Vagina (tissue), 2 donors: ENCODE data around the gene CCDC34. TPM values are rescaled to one million over a fixed set of nuclear protein-coding genes. Genes with fewer than 3 reads are reported as not detected.

Experiments used
- DNase-seq, 2 donors: peaks; one replicate each; pipeline ENCODE4 v3.0.0-alpha.2; 2017; ENCODE audit errors: extremely low spot score in 2 of 2
- H3K27ac ChIP-seq: fragments of 200-600 bp; sonication (generic); one replicate; pipeline ENCODE4 v1.5.1; 2019
- H3K27me3 ChIP-seq: fragments of 200-600 bp; sonication (generic); one replicate; pipeline ENCODE4 v1.5.1; 2019
- H3K36me3 ChIP-seq, 2 donors: fragments of 200-600 bp; sonication (generic); one replicate each; pipeline ENCODE4 v1.5.1; 2017 to 2019
- H3K4me1 ChIP-seq: fragments of 200-600 bp; sonication (generic); one replicate; pipeline ENCODE4 v1.5.1; 2019
- H3K4me3 ChIP-seq, 2 donors: fragments of 200-600 bp; sonication (generic); 1 replicate in 1 of 2; 2 replicates in 1 of 2; pipeline ENCODE4 v1.5.1; 2016 to 2019
- H3K9me3 ChIP-seq: fragments of 200-600 bp; sonication (generic); one replicate; pipeline ENCODE4 v1.5.1; 2019
- POLR2A ChIP-seq, 2 donors: fragments of 450-650 bp; IDR thresholded peaks; one replicate each; pipeline ENCODE4 v1.6.1; 2017; ENCODE audit warnings: antibody characterized with exemption in 2 of 2, mild to moderate bottlenecking in 2 of 2, moderate library complexity in 2 of 2
- POLR2AphosphoS5 ChIP-seq, 2 donors: sonication (generic); formaldehyde crosslinking; IDR thresholded peaks; one replicate each; pipeline ENCODE4 v1.9.0; 2017; ENCODE audit warnings: antibody characterized with exemption in 2 of 2, mild to moderate bottlenecking in 2 of 2, low read depth in 1 of 2; ENCODE audit not compliant: insufficient read depth in 1 of 2
- intact Hi-C: fragments of 100-400 bp; cut with DNase I; formaldehyde crosslinking; loops from one replicate; pipeline ENCODE4 v1.15.1; 2023
- total RNA-seq: library from RNA; depleted of rRNA; stranded (reverse); fragments of >200 nt; gene quantifications from one replicate; pipeline ENCODE4 v1.2.3, GENCODE V29; 2016
- TF ChIP-seq, protein P1 (sequence below), 3 experiments: fragments of 450-650 bp in 2 of 3; fragments of 200-600 bp in 1 of 3; sonication (generic) in 1 of 3; IDR thresholded peaks; one replicate each; pipeline ENCODE4 v1.5.1; 2017 to 2019; ENCODE audit warnings: antibody characterized with exemption in 3 of 3, mild to moderate bottlenecking in 2 of 3, moderate library complexity in 2 of 3

Gene CCDC34
- total RNA-seq, 1 donor from 2014 or later, result 4.7 TPM

DNA sequence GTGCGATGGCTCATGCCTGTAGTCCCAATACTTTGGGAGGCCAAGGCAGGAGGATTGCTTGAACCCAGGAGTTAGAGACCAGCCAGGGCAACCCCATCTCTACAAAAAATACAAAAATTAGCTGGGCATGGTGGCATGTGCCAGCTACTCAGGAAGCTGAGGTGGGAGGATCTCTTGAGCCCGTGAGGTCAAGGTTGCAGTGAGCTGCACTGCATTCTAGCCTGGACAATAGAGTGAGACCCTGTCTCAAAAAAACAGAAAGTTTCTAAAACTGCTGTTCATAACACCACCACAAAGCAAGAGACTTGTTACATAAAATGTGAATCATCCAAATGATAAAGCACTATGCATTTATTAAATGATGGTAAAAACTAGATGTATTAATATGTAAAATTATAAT lies 40.2 kb upstream of the CCDC34 start:
- TF ChIP-seq, protein P1, sequence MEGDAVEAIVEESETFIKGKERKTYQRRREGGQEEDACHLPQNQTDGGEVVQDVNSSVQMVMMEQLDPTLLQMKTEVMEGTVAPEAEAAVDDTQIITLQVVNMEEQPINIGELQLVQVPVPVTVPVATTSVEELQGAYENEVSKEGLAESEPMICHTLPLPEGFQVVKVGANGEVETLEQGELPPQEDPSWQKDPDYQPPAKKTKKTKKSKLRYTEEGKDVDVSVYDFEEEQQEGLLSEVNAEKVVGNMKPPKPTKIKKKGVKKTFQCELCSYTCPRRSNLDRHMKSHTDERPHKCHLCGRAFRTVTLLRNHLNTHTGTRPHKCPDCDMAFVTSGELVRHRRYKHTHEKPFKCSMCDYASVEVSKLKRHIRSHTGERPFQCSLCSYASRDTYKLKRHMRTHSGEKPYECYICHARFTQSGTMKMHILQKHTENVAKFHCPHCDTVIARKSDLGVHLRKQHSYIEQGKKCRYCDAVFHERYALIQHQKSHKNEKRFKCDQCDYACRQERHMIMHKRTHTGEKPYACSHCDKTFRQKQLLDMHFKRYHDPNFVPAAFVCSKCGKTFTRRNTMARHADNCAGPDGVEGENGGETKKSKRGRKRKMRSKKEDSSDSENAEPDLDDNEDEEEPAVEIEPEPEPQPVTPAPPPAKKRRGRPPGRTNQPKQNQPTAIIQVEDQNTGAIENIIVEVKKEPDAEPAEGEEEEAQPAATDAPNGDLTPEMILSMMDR (IDR thresholded peaks at IDR 0.05), result no peak
- TF ChIP-seq POLR2AphosphoS5 (IDR thresholded peaks at IDR 0.05; ENCODE audit: insufficient read depth in 1 of 2, low read depth in 1 of 2) (no peak), POLR2A (IDR thresholded peaks at IDR 0.05) (no peak)
- intact Hi-C loops, result no loop called here
- H3K27ac ChIP-seq, result no peak overlapping the region

DNA sequence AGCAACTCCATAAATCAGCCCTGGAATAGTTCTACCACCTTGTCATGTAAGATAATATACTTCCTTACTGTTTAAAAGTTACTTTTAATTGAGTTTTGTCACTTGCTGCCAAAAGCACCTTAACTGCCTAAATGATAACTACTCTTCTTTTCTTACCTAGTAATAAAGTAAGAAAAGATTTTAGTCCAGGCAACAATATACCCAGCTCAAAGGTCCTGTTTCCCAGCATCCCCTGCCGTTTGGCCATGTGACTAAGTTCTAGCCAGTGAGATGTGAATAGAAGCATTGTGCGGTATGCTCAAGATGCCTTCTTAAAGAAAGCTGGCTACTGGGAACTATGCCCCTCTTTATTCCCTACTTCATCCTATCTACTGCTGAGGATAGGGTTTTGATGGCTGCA lies 39.4 kb upstream of the CCDC34 start:
- intact Hi-C loops, result no loop called here

More for the DNA sequence above, 40.2 kb upstream of the CCDC34 start:
- H3K4me1 ChIP-seq, result peaks cover 15% of the 10 kb centered on the region
- H3K36me3 ChIP-seq, result no peaks in the 10 kb centered on the region
- H3K9me3 ChIP-seq, result no peaks in the 10 kb centered on the region
- no peak for DNase-seq
- H3K27me3 ChIP-seq, result no peaks in the 10 kb centered on the region
- H3K4me3 ChIP-seq, result no peak overlapping the region

DNA sequence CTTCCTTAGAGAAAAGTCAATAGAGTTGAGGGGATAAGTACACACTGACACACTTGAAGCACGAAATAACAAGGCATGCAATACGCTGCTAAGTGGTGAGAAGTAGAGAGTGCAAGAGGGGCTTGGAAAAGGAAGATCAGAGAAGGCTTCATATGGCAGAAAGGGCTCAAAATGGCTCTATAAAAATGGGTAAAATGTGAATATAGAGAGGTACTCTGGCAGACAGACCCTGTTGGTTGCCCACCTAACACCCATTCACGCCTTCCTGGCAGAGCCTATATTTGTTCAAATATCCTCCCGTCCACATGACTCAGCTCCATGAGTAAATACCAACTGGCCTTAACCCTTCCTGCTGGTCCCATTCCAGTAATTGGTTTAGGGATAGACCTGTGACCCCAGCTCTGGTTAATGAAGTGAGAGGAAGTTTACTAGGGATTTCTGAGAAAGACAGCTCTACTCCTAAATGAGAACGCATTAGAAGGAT lies 38.9 kb upstream of the CCDC34 start:
- Histone ChIP-seq H3K27me3 (no peaks in the 10 kb centered on the region), H3K9me3 (no peaks in the 10 kb centered on the region), H3K4me1 (peaks cover 15% of the 10 kb centered on the region), H3K4me3 (no peak overlapping the region), H3K27ac (no peak overlapping the region), H3K36me3 (no peaks in the 10 kb centered on the region)
- TF ChIP-seq, protein P1 (IDR thresholded peaks at IDR 0.05), result no peak
- TF ChIP-seq POLR2A (IDR thresholded peaks at IDR 0.05) (no peak), POLR2AphosphoS5 (IDR thresholded peaks at IDR 0.05; ENCODE audit: insufficient read depth in 1 of 2, low read depth in 1 of 2) (no peak)
- intact Hi-C loops, result no loop called here
- no peak for DNase-seq

More for the DNA sequence above, 39.4 kb upstream of the CCDC34 start:
- no peaks in the 10 kb centered on the region for H3K27me3 ChIP-seq
- TF ChIP-seq POLR2A (IDR thresholded peaks at IDR 0.05), result no peak
- TF ChIP-seq POLR2AphosphoS5 (IDR thresholded peaks at IDR 0.05; ENCODE audit: insufficient read depth in 1 of 2, low read depth in 1 of 2), result no peak
- TF ChIP-seq, protein P1 (IDR thresholded peaks at IDR 0.05), result no peak
- H3K4me3 ChIP-seq, result no peak overlapping the region
- H3K27ac ChIP-seq, result no peak overlapping the region
- no peak for DNase-seq
- no peaks in the 10 kb centered on the region for H3K36me3 ChIP-seq
- peaks cover 15% of the 10 kb centered on the region for H3K4me1 ChIP-seq
- H3K9me3 ChIP-seq, result no peaks in the 10 kb centered on the region

DNA sequence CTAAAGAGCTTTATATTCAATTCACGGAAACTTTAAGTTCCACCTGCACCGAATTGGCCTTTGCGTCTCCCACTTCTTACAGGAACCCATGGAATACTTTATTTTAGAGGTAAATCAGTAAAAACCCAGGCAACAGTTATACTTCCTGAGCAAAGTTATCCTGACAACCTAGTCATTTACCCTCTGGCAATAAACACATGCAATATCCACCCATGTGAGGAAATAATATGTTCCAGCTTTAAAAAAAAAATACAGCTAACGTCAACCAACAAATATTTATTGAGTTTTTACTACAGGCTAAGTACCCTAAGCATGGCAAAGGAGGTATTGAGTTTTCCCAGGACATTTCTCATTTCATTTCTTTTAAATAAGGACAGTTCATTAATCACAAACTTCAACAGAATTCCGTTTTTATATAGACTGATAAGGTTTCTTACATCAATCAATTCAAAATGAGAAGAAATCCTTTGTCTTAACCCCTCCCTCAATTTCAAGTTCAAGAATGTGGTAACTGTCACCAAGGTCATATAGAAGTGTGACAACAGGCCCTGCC lies 38.3 kb upstream of the CCDC34 start:
- intact Hi-C loops, result no loop called here
- TF ChIP-seq, protein P1 (IDR thresholded peaks at IDR 0.05), result no peak
- TF ChIP-seq POLR2AphosphoS5 (IDR thresholded peaks at IDR 0.05; ENCODE audit: insufficient read depth in 1 of 2, low read depth in 1 of 2) (no peak), POLR2A (IDR thresholded peaks at IDR 0.05) (no peak)
- no peak for DNase-seq
- Histone ChIP-seq H3K36me3 (no peaks in the 10 kb centered on the region), H3K9me3 (no peaks in the 10 kb centered on the region), H3K4me1 (peaks cover 20% of the 10 kb centered on the region), H3K27me3 (no peaks in the 10 kb centered on the region), H3K27ac (no peak overlapping the region), H3K4me3 (no peak overlapping the region)

DNA sequence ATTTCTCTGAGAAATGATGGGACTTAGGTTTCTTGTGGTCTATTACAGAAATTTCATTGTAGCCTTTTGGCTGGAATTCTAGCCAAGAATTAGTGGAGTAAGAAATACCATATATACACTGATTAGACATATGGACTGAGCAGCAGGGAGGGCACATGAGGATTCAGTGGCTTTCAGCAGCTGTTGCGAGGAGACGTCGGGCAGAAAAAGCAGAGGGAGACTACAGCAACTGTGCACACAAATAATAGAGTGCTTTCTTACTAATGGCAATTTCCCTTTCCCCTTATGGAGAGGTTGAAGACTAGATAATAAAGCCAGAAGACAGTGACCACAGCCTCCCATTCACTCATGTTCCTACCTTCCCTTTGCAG lies 35.4 kb upstream of the CCDC34 start:
- H3K36me3 ChIP-seq, result no peaks in the 10 kb centered on the region
- H3K27me3 ChIP-seq, result no peaks in the 10 kb centered on the region
- no peak for TF ChIP-seq POLR2A (IDR thresholded peaks at IDR 0.05)
- TF ChIP-seq POLR2AphosphoS5 (IDR thresholded peaks at IDR 0.05; ENCODE audit: insufficient read depth in 1 of 2, low read depth in 1 of 2), result no peak
- TF ChIP-seq, protein P1 (IDR thresholded peaks at IDR 0.05), result no peak
- intact Hi-C loops, result no loop called here
- no peak overlapping the region for H3K27ac ChIP-seq
- H3K4me3 ChIP-seq, result no peak overlapping the region
- H3K4me1 ChIP-seq, result peaks cover 30% of the 10 kb centered on the region
- DNase-seq, result no peak
- no peaks in the 10 kb centered on the region for H3K9me3 ChIP-seq
